Activated T-helper 9 cell treated with anti-CD3 and anti-CD28 coated beads, Interleukin-2, amount 50 U/mL, for 16 hours (primary cell): ENCODE results near the gene SHISA2.

Experiments used
- DNase-seq: peaks from one replicate; pipeline ENCODE4 v3.0.0-alpha.2; 2020; ENCODE audit warnings: low read depth

SHISA2 gene

DNA sequence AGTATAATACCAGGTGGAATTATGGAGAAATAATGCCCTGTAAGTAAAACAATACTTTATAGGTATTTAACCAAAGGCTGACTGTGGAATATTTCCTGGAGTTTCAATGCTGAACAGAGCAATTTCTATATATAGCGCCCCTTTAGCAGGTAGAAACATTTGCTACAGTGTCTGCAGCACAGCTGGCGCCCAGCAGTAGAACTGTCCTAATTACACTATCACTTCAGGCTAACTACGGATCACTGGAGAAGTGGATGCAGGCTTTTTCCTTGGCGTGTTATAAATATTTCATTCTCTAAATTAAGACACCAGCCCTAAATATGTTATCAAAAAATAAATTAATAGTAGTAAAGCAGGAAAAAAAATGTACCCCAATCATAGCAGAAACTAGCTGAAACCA lies 3.1 kb downstream of the SHISA2 start:
- DNase-seq: no peak

DNA sequence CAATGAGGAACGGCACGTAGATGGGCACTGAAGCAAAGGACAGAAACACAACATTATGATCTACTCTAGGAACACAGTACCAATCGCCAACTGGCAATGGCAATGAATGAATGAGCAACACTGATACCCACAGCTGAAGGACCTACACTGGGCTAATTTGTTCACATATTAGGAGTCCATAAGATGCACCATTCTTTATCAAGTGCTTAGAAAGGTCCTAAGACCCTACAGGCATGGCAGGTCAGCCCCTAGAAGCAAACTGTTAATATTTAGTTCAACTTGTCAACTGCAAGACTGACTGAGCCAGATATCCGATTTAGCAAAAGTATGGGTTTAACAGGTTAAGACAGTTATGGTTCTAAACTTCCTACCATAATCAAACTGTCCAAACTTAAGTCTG lies 4.8 kb downstream of the SHISA2 start:
- no peak for DNase-seq

GRCh38 chr13:26046639-26047038 lies 5.2 kb downstream of the SHISA2 start:
- no peak for DNase-seq

DNA sequence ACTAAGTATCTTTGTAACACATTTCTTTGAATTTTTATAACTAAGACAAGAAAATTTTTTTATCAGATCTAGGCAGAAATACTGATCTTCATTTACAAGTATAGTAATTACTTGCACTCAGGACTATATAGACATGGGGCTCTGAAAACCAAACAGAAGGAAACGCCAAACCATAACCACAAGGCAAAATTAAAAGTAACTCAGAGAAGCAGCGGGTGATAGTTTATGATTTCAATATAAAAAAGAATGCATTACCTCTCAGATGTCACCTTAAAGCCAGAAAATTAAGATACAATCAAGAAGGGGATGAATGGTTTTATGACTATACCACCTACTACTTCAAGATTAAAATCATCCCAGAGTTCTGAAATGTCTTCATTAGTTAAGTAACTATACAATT lies 6.7 kb downstream of the SHISA2 start:
- DNase-seq: no peak

DNA sequence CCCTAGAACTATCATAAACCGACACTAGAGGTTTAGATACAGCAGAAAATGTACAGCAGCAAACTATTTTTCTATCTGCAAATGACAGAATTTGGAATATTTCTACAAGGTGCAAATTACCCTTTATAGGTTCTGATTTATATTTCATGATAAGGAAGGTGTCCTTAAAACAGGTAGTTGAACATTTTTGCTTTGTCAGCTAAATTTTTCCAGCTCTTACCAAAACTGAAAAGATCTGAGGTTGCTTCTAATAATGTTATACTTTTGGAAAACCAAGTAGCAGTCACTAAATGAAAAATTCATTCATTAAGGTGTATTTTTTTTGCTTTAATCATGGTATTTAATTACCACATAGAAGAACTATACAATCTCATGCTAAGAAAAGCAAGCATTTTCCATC lies 9.0 kb downstream of the SHISA2 start:
- no peak for DNase-seq

- no peak for DNase-seq
Observed at GRCh38 chr13:26041444-26041843, 10.4 kb downstream of the SHISA2 start.

DNA sequence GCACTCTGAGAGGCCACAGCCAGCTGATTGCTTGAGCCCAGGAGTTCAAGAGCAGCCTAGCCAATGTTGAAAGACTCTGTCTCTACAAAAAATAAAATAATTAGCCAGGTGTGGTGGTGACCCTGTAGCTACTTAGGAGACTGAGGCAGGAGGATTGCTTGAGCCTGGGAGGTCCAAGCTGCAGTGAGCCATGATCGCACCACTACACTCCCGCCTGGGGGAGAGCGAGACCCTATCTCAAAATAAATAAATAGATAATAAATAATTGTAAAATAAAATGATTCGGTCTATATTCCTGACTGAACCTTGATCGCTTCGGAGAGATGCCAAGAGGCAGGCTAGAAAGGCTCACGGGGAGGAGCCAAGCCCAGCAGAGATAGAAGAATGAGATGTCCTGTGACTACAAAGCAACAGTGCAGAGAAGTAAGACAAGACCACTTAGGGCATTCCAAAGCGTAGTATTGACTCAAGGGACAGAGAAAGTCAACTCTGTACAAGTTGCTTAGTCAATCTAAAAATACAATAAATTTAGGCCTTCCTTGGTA lies 12.8 kb downstream of the SHISA2 start:
- no peak for DNase-seq

GRCh38 chr13:26037302-26037701 lies 14.5 kb downstream of the SHISA2 start:
- no peak for DNase-seq

GRCh38 chr13:26036383-26036782 lies 15.4 kb downstream of the SHISA2 start:
- no peak for DNase-seq

DNA sequence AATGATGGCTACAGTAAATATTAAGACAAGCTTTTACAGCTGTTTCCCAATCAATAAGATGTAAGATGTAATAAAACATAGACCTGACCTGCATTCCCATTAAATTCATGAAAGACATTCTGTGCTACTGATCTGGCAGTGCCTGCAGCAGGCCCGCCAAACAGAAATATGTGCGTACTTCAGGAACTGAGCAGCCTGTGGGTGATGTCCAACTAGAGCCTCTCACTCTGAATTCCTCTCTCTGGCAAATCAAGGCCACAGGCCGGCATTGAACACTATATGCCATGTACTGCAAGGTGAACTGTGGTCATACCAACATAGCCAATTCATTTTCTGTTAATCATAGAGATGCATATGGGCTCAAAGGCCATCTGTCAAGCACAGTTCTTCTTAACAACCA lies 17.8 kb downstream of the SHISA2 start:
- DNase-seq: no peak

DNA sequence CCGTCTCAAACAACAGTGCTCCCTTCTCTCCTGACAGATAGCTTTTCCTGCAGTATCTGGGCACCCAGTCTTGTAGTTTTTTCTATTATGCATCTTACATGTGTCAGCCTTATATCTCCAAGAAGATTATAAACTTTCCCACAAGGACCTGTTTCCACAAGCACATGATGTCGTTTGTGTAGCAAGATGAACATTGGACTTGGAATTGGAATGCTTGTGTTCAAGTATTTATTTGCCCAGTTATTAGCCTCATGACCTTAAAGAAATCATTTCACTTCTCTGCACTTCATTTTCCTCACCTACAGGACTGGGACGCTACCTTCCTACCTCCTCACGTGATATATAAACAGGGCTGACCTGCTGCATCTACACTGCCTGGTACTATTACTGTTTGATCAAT lies 21.5 kb downstream of the SHISA2 start:
- DNase-seq: no peak

DNA sequence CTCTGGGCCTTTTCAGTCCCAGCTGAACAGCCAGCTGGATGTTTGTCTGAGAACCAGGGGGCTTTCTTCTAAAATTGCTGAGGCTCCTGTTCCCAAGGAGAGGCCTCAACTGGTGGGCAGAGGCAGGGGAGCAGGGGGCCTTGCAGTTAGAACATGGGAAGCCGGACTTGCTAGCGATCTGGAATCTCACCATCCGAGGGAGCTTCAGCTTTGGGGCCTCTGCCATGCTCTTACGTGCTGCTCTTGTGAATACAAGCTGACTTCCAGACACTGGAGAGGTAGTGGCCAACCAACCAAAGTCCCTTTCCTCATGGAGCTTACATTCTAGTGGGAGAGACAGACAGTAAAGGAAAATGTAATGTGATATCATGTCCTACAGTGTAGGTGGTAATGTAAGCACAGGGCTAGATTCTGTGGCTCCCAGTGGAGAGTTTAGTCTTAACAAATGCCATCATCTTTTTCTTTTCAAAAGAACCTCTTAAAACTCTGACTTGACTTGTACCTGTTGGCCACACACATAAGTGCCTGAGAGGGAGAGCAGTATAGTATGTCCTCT lies 22.2 kb downstream of the SHISA2 start:
- no peak for DNase-seq

DNA sequence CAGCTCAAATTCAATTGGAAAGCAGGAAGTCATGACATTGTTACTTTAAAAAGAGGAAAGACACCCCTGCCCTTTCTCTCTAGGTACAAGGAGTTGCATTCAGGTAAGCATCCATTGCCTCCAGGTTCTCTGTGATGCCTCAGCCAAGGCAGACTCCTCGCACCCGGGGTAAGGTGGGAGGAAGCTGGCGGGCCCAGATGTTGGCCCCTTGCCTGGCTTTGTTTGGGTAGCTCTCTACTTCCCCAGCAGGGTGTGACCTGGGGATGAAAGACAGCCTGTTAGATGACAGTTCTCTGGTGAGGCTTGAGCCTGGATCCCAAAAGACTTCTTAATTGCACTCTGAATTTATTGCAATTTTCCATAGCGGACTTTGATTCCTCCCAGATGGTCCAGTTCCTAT lies 25.6 kb downstream of the SHISA2 start:
- no peak for DNase-seq

DNA sequence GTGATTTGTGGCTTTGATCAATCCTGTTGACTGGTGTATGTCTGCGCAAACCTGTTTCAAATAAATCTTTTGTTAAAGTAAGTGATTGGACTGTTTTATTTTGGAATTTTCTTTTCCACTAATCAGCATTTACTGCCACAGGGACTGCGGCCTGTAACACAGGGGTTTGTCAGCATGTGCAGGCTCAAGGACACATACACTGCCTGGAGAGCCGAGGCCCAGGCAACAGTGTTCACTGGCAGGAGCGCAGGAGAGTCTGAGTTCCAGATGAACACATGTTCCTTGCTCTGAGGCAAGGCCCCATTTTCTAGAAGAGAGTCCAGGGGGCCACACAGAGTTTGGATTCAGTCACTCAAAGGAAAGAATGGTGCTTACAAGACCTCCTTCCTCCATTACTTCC lies 26.0 kb downstream of the SHISA2 start:
- DNase-seq: no peak

GRCh38 chr13:26025196-26025595 lies 26.6 kb downstream of the SHISA2 start:
- DNase-seq: no peak

DNA sequence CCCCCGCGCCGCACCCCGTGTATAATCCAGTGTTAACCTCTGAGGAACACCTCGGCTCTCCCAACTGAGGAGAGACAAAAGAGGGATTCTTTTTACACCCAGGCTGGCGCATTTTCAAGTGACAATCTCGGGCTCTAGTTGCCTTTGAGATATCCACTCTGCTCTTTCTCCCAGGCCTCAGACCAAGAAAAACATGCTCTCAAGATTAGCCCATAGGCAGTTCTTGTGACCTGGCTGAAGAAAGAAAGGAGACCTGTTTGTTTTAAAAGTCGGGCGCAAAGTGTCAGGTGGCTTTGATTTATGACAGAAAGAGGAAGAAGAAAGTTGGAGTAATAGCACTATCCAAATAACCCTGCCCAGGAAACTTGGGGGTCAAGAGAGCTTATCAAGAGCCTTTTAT lies 27.3 kb downstream of the SHISA2 start:
- no peak for DNase-seq

- no peak for DNase-seq
Observed at GRCh38 chr13:26022538-26023292, 29.1 kb downstream of the SHISA2 start.

DNA sequence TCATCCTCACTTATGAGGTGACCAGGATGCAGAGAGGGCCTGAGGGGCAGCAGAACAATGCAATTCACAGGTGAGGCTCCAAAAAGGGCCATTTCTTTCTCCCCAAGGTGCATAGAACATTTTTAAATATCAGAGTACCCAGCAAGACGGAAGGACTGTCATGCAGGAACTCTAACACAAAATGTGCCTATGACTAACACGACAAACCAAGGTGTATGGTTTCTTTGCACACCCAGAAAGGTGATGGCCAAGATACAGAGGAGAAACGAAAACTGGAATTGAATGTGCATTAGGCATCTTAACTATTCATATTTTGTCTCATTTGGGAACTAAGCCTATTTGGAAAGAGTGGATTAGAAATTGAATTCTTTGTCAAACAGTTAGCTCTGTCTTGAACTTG lies 29.9 kb downstream of the SHISA2 start:
- DNase-seq: no peak

- DNase-seq: no peak
Observed at GRCh38 chr13:26021516-26021915, 30.3 kb downstream of the SHISA2 start.

GRCh38 chr13:26020891-26021290 lies 30.9 kb downstream of the SHISA2 start:
- DNase-seq: no peak

GRCh38 chr13:26019881-26020870 lies 31.6 kb downstream of the SHISA2 start:
- DNase-seq: no peak

DNA sequence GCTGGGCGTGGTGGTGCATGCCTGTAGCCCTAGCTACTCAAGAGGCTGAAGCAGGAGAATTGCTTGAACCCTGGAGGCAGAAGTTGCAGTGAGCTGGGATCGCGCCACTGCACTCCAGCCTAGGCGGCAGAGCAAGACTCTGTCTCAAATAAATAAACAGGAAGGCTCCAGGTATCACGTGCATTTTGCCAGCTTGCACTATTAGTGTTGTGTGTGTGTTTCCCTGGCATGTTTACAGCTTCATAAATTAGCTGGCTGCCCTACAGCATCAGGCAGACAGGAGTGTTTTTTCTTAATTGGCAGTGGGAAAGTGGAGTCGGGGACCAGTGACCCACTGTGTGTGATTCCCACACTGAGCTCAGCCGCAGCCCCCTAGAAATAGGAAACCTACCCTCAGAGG lies 32.6 kb downstream of the SHISA2 start:
- no peak for DNase-seq
